ENCODE measurements around the gene OXLD1. TPM values are rescaled to one million over a fixed set of nuclear protein-coding genes. Genes with fewer than 3 reads are reported as not detected.
A peak's percentile ranks its signal among the peaks of the same experiment; 100 is the strongest.

Gene OXLD1
- polyA plus RNA-seq, 2 donors: 38.1 to 46.1 TPM

- H3K9me3 ChIP-seq (ENCODE audit: control insufficient read depth in 2 of 2, insufficient read depth in 1 of 2, low read depth in 1 of 2, low read length in 1 of 2): no peaks in the 10 kb centered on the region
- H3K4me1 ChIP-seq (ENCODE audit: control insufficient read depth in 2 of 2, insufficient read depth in 2 of 2, low read length in 1 of 2): peaks cover 3 to 19% of the 10 kb centered on the region in 2 donors
- H3K4me3 ChIP-seq (ENCODE audit: low read depth in 1 of 2, low read length in 2 of 2): peak within 1 kb of the TSS; percentile 91 to 94
- peaks cover 0 to 39% of the 10 kb centered on the region in 2 donors for H3K36me3 ChIP-seq (ENCODE audit: control insufficient read depth in 2 of 2, insufficient read depth in 2 of 2, low read length in 1 of 2)
- no peaks in the 10 kb centered on the region for H3K27me3 ChIP-seq (ENCODE audit: control insufficient read depth in 1 of 2, insufficient read depth in 2 of 2, low read length in 2 of 2)
- 0 to 1% methylated on average over 102 of the region's 102 CpGs for WGBS, 2 donors
- H3K27ac ChIP-seq (ENCODE audit: low read depth in 2 of 2, low read length in 1 of 2): peak within 1 kb of the TSS; percentile 74 to 96
Observed at GRCh38 chr17:81702934-81703746, 36.7 kb upstream of the OXLD1 start, which contains the start of gene MRPL12. Gene MRPL12, plus strand, starts transcription at chr17:81703367. Its CDS starts 135 bp downstream, at chr17:81703502.

- Histone ChIP-seq H3K27ac (ENCODE audit: low read depth in 2 of 2, low read length in 1 of 2) (peak overlapping the region in 1 of 2 donors; percentile 96), H3K4me1 (ENCODE audit: control insufficient read depth in 2 of 2, insufficient read depth in 2 of 2, low read length in 1 of 2) (peaks cover 3 to 19% of the 10 kb centered on the region in 2 donors), H3K36me3 (ENCODE audit: control insufficient read depth in 2 of 2, insufficient read depth in 2 of 2, low read length in 1 of 2) (peaks cover under 1 to 39% of the 10 kb centered on the region in 2 donors), H3K27me3 (ENCODE audit: control insufficient read depth in 1 of 2, insufficient read depth in 2 of 2, low read length in 2 of 2) (no peaks in the 10 kb centered on the region), H3K9me3 (ENCODE audit: control insufficient read depth in 2 of 2, insufficient read depth in 1 of 2, low read depth in 1 of 2, low read length in 1 of 2) (no peaks in the 10 kb centered on the region), H3K4me3 (ENCODE audit: low read depth in 1 of 2, low read length in 2 of 2) (peak overlapping the region in 1 of 2 donors; percentile 91)
- WGBS, 2 donors: 63 to 64% methylated on average over 23 of the region's 23 CpGs
Observed at GRCh38 chr17:81701288-81702071, 35.1 kb upstream of the OXLD1 start.

GRCh38 chr17:81700353-81701287 lies 34.2 kb upstream of the OXLD1 start:
- no peak overlapping the region for H3K27ac ChIP-seq (ENCODE audit: low read depth in 2 of 2, low read length in 1 of 2)
- peaks cover 4 to 41% of the 10 kb centered on the region in 2 donors for H3K36me3 ChIP-seq (ENCODE audit: control insufficient read depth in 2 of 2, insufficient read depth in 2 of 2, low read length in 1 of 2)
- no peaks in the 10 kb centered on the region for H3K27me3 ChIP-seq (ENCODE audit: control insufficient read depth in 1 of 2, insufficient read depth in 2 of 2, low read length in 2 of 2)
- 81 to 82% methylated on average over 25 of the region's 25 CpGs for WGBS, 2 donors
- H3K4me1 ChIP-seq (ENCODE audit: control insufficient read depth in 2 of 2, insufficient read depth in 2 of 2, low read length in 1 of 2): peaks cover 3 to 19% of the 10 kb centered on the region in 2 donors
- no peak overlapping the region for H3K4me3 ChIP-seq (ENCODE audit: low read depth in 1 of 2, low read length in 2 of 2)
- H3K9me3 ChIP-seq (ENCODE audit: control insufficient read depth in 2 of 2, insufficient read depth in 1 of 2, low read depth in 1 of 2, low read length in 1 of 2): no peaks in the 10 kb centered on the region

- no peak overlapping the region for H3K4me3 ChIP-seq (ENCODE audit: low read depth in 1 of 2, low read length in 2 of 2)
- WGBS, 2 donors: 85 to 90% methylated on average over 25 of the region's 25 CpGs
- no peak overlapping the region for H3K27ac ChIP-seq (ENCODE audit: low read depth in 2 of 2, low read length in 1 of 2)
- peaks cover 20 to 63% of the 10 kb centered on the region in 2 donors for H3K36me3 ChIP-seq (ENCODE audit: control insufficient read depth in 2 of 2, insufficient read depth in 2 of 2, low read length in 1 of 2)
- H3K9me3 ChIP-seq (ENCODE audit: control insufficient read depth in 2 of 2, insufficient read depth in 1 of 2, low read depth in 1 of 2, low read length in 1 of 2): no peaks in the 10 kb centered on the region
- peaks cover 3 to 15% of the 10 kb centered on the region in 2 donors for H3K4me1 ChIP-seq (ENCODE audit: control insufficient read depth in 2 of 2, insufficient read depth in 2 of 2, low read length in 1 of 2)
- H3K27me3 ChIP-seq (ENCODE audit: control insufficient read depth in 1 of 2, insufficient read depth in 2 of 2, low read length in 2 of 2): no peaks in the 10 kb centered on the region
Observed at GRCh38 chr17:81697261-81698044, 31.0 kb upstream of the OXLD1 start.

- no peak overlapping the region for H3K4me3 ChIP-seq (ENCODE audit: low read depth in 1 of 2, low read length in 2 of 2)
- no peaks in the 10 kb centered on the region for H3K27me3 ChIP-seq (ENCODE audit: control insufficient read depth in 1 of 2, insufficient read depth in 2 of 2, low read length in 2 of 2)
- no peaks in the 10 kb centered on the region for H3K9me3 ChIP-seq (ENCODE audit: control insufficient read depth in 2 of 2, insufficient read depth in 1 of 2, low read depth in 1 of 2, low read length in 1 of 2)
- no peak overlapping the region for H3K27ac ChIP-seq (ENCODE audit: low read depth in 2 of 2, low read length in 1 of 2)
- peaks cover 20 to 69% of the 10 kb centered on the region in 2 donors for H3K36me3 ChIP-seq (ENCODE audit: control insufficient read depth in 2 of 2, insufficient read depth in 2 of 2, low read length in 1 of 2)
- peaks cover 3 to 5% of the 10 kb centered on the region in 2 donors for H3K4me1 ChIP-seq (ENCODE audit: control insufficient read depth in 2 of 2, insufficient read depth in 2 of 2, low read length in 1 of 2)
- 90 to 91% methylated on average over 39 to 40 of the region's 40 CpGs for WGBS, 2 donors
Observed at GRCh38 chr17:81696218-81696941, 30.0 kb upstream of the OXLD1 start.

GRCh38 chr17:81695801-81696200 lies 29.4 kb upstream of the OXLD1 start:
- no peaks in the 10 kb centered on the region for H3K27me3 ChIP-seq (ENCODE audit: control insufficient read depth in 1 of 2, insufficient read depth in 2 of 2, low read length in 2 of 2)
- no peaks in the 10 kb centered on the region for H3K9me3 ChIP-seq (ENCODE audit: control insufficient read depth in 2 of 2, insufficient read depth in 1 of 2, low read depth in 1 of 2, low read length in 1 of 2)
- no peak overlapping the region for H3K4me3 ChIP-seq (ENCODE audit: low read depth in 1 of 2, low read length in 2 of 2)
- H3K27ac ChIP-seq (ENCODE audit: low read depth in 2 of 2, low read length in 1 of 2): no peak overlapping the region
- 83 to 89% methylated on average over 22 of the region's 22 CpGs for WGBS, 2 donors
- H3K4me1 ChIP-seq (ENCODE audit: control insufficient read depth in 2 of 2, insufficient read depth in 2 of 2, low read length in 1 of 2): peaks cover 0 to 3% of the 10 kb centered on the region in 2 donors
- peaks cover 23 to 69% of the 10 kb centered on the region in 2 donors for H3K36me3 ChIP-seq (ENCODE audit: control insufficient read depth in 2 of 2, insufficient read depth in 2 of 2, low read length in 1 of 2)

- 81 to 88% methylated on average over 6 of the region's 6 CpGs for WGBS, 2 donors
- Histone ChIP-seq H3K4me1 (ENCODE audit: control insufficient read depth in 2 of 2, insufficient read depth in 2 of 2, low read length in 1 of 2) (peaks cover 0 to under 1% of the 10 kb centered on the region in 2 donors), H3K36me3 (ENCODE audit: control insufficient read depth in 2 of 2, insufficient read depth in 2 of 2, low read length in 1 of 2) (peaks cover 29 to 71% of the 10 kb centered on the region in 2 donors), H3K27ac (ENCODE audit: low read depth in 2 of 2, low read length in 1 of 2) (no peak overlapping the region), H3K4me3 (ENCODE audit: low read depth in 1 of 2, low read length in 2 of 2) (no peak overlapping the region), H3K27me3 (ENCODE audit: control insufficient read depth in 1 of 2, insufficient read depth in 2 of 2, low read length in 2 of 2) (no peaks in the 10 kb centered on the region), H3K9me3 (ENCODE audit: control insufficient read depth in 2 of 2, insufficient read depth in 1 of 2, low read depth in 1 of 2, low read length in 1 of 2) (no peaks in the 10 kb centered on the region)
Observed at GRCh38 chr17:81695211-81695610, 28.8 kb upstream of the OXLD1 start.

- H3K4me3 ChIP-seq (ENCODE audit: low read depth in 1 of 2, low read length in 2 of 2): no peak overlapping the region
- no peak overlapping the region for H3K27ac ChIP-seq (ENCODE audit: low read depth in 2 of 2, low read length in 1 of 2)
- no peaks in the 10 kb centered on the region for H3K27me3 ChIP-seq (ENCODE audit: control insufficient read depth in 1 of 2, insufficient read depth in 2 of 2, low read length in 2 of 2)
- H3K36me3 ChIP-seq (ENCODE audit: control insufficient read depth in 2 of 2, insufficient read depth in 2 of 2, low read length in 1 of 2): peaks cover 33 to 75% of the 10 kb centered on the region in 2 donors
- H3K9me3 ChIP-seq (ENCODE audit: control insufficient read depth in 2 of 2, insufficient read depth in 1 of 2, low read depth in 1 of 2, low read length in 1 of 2): no peaks in the 10 kb centered on the region
- H3K4me1 ChIP-seq (ENCODE audit: control insufficient read depth in 2 of 2, insufficient read depth in 2 of 2, low read length in 1 of 2): peaks cover 0 to 4% of the 10 kb centered on the region in 2 donors
- WGBS, 2 donors: 94% methylated on average over 19 of the region's 19 CpGs
Observed at GRCh38 chr17:81694810-81695209, 28.4 kb upstream of the OXLD1 start.

Data from esophagus (tissue), 2 donors.